IMR-90 (cell line): ENCODE measurements around the gene CLASP1.

ENCODE experiments used
- CEBPB ChIP-seq: IDR thresholded peaks from 2 replicates; pipeline ENCODE4 v1.6.1; 2012; ENCODE audit warnings: low read depth, low read length, improper control_type of control experiment
- MAFK ChIP-seq: IDR thresholded peaks from 2 replicates; pipeline ENCODE4 v1.6.1; 2012; ENCODE audit warnings: low read depth, low read length, improper control_type of control experiment
- MXI1 ChIP-seq: IDR thresholded peaks from 2 replicates; pipeline ENCODE4 v1.6.1; 2012; ENCODE audit warnings: low read depth, mild to moderate bottlenecking, low read length, moderate library complexity, borderline replicate concordance
- POLR2A ChIP-seq: IDR thresholded peaks from 2 replicates; pipeline ENCODE4 v1.6.1; 2012; ENCODE audit warnings: mild to moderate bottlenecking, low read depth, low read length
- RAD21 ChIP-seq: IDR thresholded peaks from 2 replicates; pipeline ENCODE4 v1.6.1; 2012; ENCODE audit warnings: low read length, improper control_type of control experiment
- TF ChIP-seq, protein P1 (sequence below): conservative IDR thresholded peaks from 2 replicates; pipeline ENCODE4 v1.5.1; 2012; ENCODE audit warnings: mild to moderate bottlenecking, low read depth, low read length, improper control_type of control experiment

DNA sequence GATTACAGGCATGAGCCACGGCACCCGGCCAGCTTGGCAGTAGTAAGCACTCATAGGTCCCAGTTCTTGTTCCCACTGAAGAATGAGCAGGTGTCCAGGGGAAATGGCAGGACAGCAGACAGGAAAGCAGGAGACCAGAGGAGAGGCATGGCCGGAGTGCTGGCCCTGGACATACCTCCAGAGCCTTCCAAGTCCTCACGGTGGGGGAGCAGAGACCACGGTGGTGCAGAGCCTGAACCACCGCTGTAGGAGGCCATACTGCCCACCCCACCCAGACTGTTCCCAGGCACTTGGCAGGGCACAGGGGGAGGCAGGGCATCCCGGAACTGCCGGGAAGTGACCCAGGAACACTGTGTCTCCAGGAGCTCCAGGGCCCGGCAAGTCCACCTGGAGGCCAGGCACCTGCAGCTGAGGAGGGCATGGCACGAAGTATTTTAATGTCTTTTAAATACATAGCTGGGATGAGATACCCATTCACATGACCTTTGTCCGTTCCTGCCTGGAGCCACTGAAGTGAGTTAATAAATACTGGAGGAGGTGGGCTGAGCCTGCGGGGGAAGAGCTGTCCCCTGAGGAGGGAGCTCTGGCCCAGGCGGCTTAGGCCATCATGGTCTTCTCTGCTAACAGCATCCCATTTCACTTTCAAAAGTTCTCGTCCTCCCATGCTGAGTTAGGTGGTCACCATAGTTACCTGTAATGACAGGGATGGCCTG lies 314.5 kb downstream of the CLASP1 start:
- TF ChIP-seq POLR2A (no peak), RAD21 (no peak), MAFK (no peak), CEBPB (no peak), MXI1 (no peak)
- TF ChIP-seq, protein P1, sequence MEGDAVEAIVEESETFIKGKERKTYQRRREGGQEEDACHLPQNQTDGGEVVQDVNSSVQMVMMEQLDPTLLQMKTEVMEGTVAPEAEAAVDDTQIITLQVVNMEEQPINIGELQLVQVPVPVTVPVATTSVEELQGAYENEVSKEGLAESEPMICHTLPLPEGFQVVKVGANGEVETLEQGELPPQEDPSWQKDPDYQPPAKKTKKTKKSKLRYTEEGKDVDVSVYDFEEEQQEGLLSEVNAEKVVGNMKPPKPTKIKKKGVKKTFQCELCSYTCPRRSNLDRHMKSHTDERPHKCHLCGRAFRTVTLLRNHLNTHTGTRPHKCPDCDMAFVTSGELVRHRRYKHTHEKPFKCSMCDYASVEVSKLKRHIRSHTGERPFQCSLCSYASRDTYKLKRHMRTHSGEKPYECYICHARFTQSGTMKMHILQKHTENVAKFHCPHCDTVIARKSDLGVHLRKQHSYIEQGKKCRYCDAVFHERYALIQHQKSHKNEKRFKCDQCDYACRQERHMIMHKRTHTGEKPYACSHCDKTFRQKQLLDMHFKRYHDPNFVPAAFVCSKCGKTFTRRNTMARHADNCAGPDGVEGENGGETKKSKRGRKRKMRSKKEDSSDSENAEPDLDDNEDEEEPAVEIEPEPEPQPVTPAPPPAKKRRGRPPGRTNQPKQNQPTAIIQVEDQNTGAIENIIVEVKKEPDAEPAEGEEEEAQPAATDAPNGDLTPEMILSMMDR = no peak
